Activated CD8-positive, alpha-beta T cell treated with anti-CD3 and anti-CD28 coated beads for 36 hours (primary cell): ENCODE results near the gene OR1J4. TPM values are rescaled to one million over a fixed set of nuclear protein-coding genes. Genes with fewer than 3 reads are reported as not detected.
A peak's percentile ranks its signal among the peaks of the same experiment; 100 is the strongest.

Source experiments
- ATAC-seq: fragments of 200-7000 bp; cut with Tn5 transposase; one replicate; pipeline ENCODE4 v1.10.0; 2021; ENCODE audit warnings: mild to moderate bottlenecking, moderate library complexity
- CTCF ChIA-PET: fragments of 350-600 bp; sonication (Branson Sonifier 250); formaldehyde crosslinking; loops from one replicate; lab custom pipeline; 2021; ENCODE audit warnings: antibody characterized with exemption; lab: Charles Lee
- POLR2A ChIA-PET: fragments of 350-600 bp; sonication (Branson Sonifier 250); formaldehyde crosslinking; loops from one replicate; lab custom pipeline; 2021; ENCODE audit warnings: antibody characterized with exemption; lab: Charles Lee
- DNase-seq: peaks from one replicate; pipeline ENCODE4 v3.0.0-alpha.2; 2020
- H3K27ac Mint-ChIP-seq: one replicate; pipeline ENCODE4 v1.8.0; 2021; ENCODE audit warnings: mild to moderate bottlenecking, mixed read lengths
- H3K27me3 Mint-ChIP-seq: one replicate; pipeline ENCODE4 v1.8.0; 2021; ENCODE audit warnings: mixed read lengths
- H3K36me3 Mint-ChIP-seq: one replicate; pipeline ENCODE4 v1.8.0; 2021; ENCODE audit warnings: low read depth, mixed read lengths
- H3K4me1 Mint-ChIP-seq: one replicate; pipeline ENCODE4 v1.8.0; 2021; ENCODE audit warnings: low read depth, mixed read lengths
- H3K4me3 Mint-ChIP-seq: one replicate; pipeline ENCODE4 v1.8.0; 2021; ENCODE audit warnings: mild to moderate bottlenecking, moderate library complexity, mixed read lengths
- H3K9me3 Mint-ChIP-seq: one replicate; pipeline ENCODE4 v1.8.0; 2021; ENCODE audit warnings: mixed read lengths
- intact Hi-C: fragments of 100-400 bp; cut with micrococcal nuclease; formaldehyde crosslinking; loops from one replicate; pipeline ENCODE4 v1.10.0; 2022
- total RNA-seq, 2 experiments: library from RNA; stranded (reverse); gene quantifications; one replicate each; pipeline ENCODE4 v1.2.3, GENCODE V29; 2021
- TF ChIP-seq, protein P1 (sequence below): fragments of 200-600 bp; IDR thresholded peaks from one replicate; pipeline ENCODE4 v1.8.0; 2022; ENCODE audit warnings: antibody characterized with exemption, mild to moderate bottlenecking

The OR1J4 gene, protein sequence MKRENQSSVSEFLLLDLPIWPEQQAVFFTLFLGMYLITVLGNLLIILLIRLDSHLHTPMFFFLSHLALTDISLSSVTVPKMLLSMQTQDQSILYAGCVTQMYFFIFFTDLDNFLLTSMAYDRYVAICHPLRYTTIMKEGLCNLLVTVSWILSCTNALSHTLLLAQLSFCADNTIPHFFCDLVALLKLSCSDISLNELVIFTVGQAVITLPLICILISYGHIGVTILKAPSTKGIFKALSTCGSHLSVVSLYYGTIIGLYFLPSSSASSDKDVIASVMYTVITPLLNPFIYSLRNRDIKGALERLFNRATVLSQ
- total RNA-seq: not detected

DNA sequence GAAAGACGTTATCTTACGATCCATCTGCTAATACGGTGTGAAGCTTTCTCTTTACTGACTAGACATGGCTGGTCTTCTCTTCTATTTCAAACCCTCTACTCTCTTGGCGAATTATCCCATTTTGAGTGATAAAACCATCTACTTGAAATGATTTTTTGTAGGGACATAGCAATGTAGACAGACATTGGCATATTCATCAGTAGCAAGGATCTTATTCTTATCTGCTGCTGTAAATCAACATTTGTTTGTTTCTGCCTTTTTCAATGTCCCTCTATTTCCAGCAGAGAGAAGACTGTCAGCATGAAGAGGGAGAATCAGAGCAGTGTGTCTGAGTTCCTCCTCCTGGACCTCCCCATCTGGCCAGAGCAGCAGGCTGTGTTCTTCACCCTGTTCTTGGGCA, at the start of gene OR1J4:
TSS of gene OR1J4 (plus strand) at position 301 of the 400 bp plus-strand sequence. CDS start at position 301, 0 bp downstream.
- TF ChIP-seq, protein P1, sequence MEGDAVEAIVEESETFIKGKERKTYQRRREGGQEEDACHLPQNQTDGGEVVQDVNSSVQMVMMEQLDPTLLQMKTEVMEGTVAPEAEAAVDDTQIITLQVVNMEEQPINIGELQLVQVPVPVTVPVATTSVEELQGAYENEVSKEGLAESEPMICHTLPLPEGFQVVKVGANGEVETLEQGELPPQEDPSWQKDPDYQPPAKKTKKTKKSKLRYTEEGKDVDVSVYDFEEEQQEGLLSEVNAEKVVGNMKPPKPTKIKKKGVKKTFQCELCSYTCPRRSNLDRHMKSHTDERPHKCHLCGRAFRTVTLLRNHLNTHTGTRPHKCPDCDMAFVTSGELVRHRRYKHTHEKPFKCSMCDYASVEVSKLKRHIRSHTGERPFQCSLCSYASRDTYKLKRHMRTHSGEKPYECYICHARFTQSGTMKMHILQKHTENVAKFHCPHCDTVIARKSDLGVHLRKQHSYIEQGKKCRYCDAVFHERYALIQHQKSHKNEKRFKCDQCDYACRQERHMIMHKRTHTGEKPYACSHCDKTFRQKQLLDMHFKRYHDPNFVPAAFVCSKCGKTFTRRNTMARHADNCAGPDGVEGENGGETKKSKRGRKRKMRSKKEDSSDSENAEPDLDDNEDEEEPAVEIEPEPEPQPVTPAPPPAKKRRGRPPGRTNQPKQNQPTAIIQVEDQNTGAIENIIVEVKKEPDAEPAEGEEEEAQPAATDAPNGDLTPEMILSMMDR: no peak
- ATAC-seq (no peak), DNase-seq (no peak)
- peaks cover 14% of the 10 kb centered on the region for H3K27me3 Mint-ChIP-seq
- ChIA-PET CTCF (no interaction called here), POLR2A (no interaction called here)
- intact Hi-C loops: no loop called here
- H3K4me3 Mint-ChIP-seq: no peak within 1 kb of the TSS
- no peaks in the 10 kb centered on the region for H3K36me3 Mint-ChIP-seq
- no peaks in the 10 kb centered on the region for H3K9me3 Mint-ChIP-seq
- no peaks in the 10 kb centered on the region for H3K4me1 Mint-ChIP-seq
- H3K27ac Mint-ChIP-seq: no peak within 1 kb of the TSS

DNA sequence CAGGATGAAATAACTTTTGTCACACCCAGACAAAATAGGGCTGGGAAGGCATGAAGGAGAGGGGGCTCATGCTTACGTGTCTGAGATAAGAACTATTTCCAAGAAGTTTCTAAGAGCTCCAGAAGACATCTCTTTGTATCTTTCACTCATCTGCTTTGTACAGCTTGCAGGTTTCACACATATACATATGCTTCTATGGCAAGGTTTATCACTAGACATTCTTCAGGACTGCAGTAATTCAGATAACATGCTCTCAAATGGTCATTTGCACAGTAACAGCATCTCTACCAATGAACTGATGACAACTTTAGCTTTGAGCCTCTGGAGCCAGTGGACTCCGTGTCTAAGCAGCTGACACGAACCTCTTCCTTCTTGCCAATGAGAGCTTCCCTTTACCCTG, 44.4 kb upstream of the OR1J4 start:
- H3K36me3 Mint-ChIP-seq: no peaks in the 10 kb centered on the region
- ChIA-PET POLR2A (no interaction called here), CTCF (interaction anchor here (1.0 to 1.9 kb wide), 5 partner anchors 9 to 336 kb away, joined by 3 to 10 read pairs (median 4); no protein-coding TSS in a partner anchor)
- DNase-seq: no peak
- H3K9me3 Mint-ChIP-seq: no peaks in the 10 kb centered on the region
- H3K4me1 Mint-ChIP-seq: no peaks in the 10 kb centered on the region
- H3K4me3 Mint-ChIP-seq: no peak overlapping the region
- intact Hi-C loops: no loop called here
- no peak for ATAC-seq
- H3K27me3 Mint-ChIP-seq: peaks cover 24% of the 10 kb centered on the region
- TF ChIP-seq, protein P1: no peak
- H3K27ac Mint-ChIP-seq: no peak overlapping the region

DNA sequence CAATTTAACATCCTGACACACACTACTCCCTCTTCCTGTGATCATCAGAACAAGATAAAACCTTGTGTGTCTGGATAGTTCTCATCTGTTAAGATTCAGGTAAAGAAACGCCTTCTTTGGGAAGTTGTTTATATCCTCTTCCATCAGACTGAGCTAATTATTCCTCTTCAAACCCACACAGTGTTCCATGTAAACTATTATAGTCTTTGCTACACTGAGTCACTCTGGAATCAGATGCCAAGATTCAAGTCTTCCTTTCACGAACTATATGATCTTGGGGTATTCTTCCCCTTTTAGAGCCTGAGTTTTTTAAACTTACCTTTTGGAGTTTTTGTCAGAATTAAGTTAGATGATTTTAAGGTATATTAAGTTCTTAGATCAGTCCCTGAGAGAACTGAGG, 43.2 kb upstream of the OR1J4 start:
- ChIA-PET CTCF (interaction anchor here (0.9 to 1.9 kb wide), 4 partner anchors 10 to 335 kb away, joined by 3 to 5 read pairs (median 4); no protein-coding TSS in a partner anchor), POLR2A (no interaction called here)
- DNase-seq (no peak), ATAC-seq (no peak)
- H3K36me3 Mint-ChIP-seq: no peaks in the 10 kb centered on the region
- H3K4me1 Mint-ChIP-seq: no peaks in the 10 kb centered on the region
- H3K27ac Mint-ChIP-seq: no peak overlapping the region
- H3K4me3 Mint-ChIP-seq: no peak overlapping the region
- TF ChIP-seq, protein P1: no peak
- no peaks in the 10 kb centered on the region for H3K9me3 Mint-ChIP-seq
- peaks cover 23% of the 10 kb centered on the region for H3K27me3 Mint-ChIP-seq
- intact Hi-C loops: no loop called here

DNA sequence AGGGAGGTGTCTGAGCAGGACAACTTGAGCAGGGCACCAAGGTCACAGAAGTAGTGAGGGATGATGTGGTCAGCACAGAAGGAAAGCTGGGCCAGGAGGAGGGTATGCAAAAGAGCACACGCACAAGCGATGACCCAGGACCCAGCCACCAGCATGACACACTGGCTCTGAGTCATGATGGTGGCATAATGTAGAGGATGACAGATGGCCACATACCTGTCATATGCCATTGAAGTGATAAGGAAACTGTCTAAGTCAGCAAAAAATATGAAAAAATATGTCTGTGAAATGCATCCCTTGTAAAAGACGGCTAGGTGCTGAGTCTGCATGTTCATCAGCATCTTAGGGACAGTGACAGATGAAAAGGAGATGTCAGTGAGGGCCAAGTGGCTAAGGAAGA, 41.6 kb upstream of the OR1J4 start:
- TF ChIP-seq, protein P1: no peak
- Mint-ChIP-seq H3K36me3 (no peaks in the 10 kb centered on the region), H3K4me1 (no peaks in the 10 kb centered on the region), H3K9me3 (no peaks in the 10 kb centered on the region), H3K4me3 (no peak overlapping the region), H3K27me3 (peaks cover 22% of the 10 kb centered on the region), H3K27ac (no peak overlapping the region)
- ChIA-PET POLR2A (no interaction called here), CTCF (interaction anchor here (1.4 kb wide), 1 partner anchor 21 kb away, joined by 4 read pairs; no protein-coding TSS in a partner anchor)
- ATAC-seq (peak; percentile 53), DNase-seq (peak; percentile 11)
- intact Hi-C loops: no loop called here

DNA sequence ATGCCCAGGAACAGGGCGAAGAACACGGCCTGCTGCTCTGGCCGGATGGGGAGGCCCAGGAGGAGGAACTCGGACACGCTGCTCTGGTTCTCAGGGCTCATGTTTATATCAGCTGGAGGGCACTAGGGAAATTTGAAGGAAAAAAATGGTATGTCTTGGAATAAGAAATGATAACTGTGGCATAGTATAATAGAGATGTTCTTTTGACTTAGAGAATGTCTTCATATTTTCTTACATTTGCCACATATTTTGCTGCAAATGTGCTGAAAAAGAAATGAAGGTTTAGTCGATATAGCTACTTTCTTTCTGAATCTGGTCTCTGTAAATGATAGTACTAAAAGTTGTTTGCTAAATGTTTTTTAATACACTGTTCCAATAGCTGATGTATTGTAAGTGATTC, 41.1 kb upstream of the OR1J4 start, which contains the start of gene OR1J1:
TSS of gene OR1J1 (minus strand) at position 101 of the 400 bp plus-strand sequence. CDS start at position 101, 0 bp downstream.
- no peaks in the 10 kb centered on the region for H3K4me1 Mint-ChIP-seq

More for the DNA sequence above, 41.1 kb upstream of the OR1J4 start, which contains the start of gene OR1J1:
- ChIA-PET CTCF (interaction anchor here (0.6 to 1.4 kb wide), 2 partner anchors 21 to 128 kb away, joined by 3 to 4 read pairs; no protein-coding TSS in a partner anchor), POLR2A (no interaction called here)
- Mint-ChIP-seq H3K27ac (no peak within 1 kb of the TSS), H3K4me3 (no peak within 1 kb of the TSS), H3K27me3 (peaks cover 25% of the 10 kb centered on the region), H3K9me3 (no peaks in the 10 kb centered on the region), H3K36me3 (no peaks in the 10 kb centered on the region)
- intact Hi-C loops: no loop called here
- ATAC-seq: no peak
- no peak for DNase-seq
- TF ChIP-seq, protein P1: no peak
